Testis (tissue), 3 donors: ENCODE measurements around the gene COL25A1. TPM values are rescaled to one million over a fixed set of nuclear protein-coding genes. Genes with fewer than 3 reads are reported as not detected.

Experiments used
- DNase-seq: peaks from one replicate; pipeline ENCODE4 v3.0.0-alpha.2; 2019
- H3K27ac ChIP-seq, 2 donors: fragments of 200-600 bp; sonication (generic); one replicate each; pipeline ENCODE4 v1.5.1; 2019
- H3K27me3 ChIP-seq: fragments of 200-600 bp; sonication (generic); one replicate; pipeline ENCODE4 v1.5.1; 2019
- H3K36me3 ChIP-seq: fragments of 200-600 bp; sonication (generic); one replicate; pipeline ENCODE4 v1.5.1; 2017; ENCODE audit warnings: low read depth; ENCODE audit errors: missing control alignments
- H3K4me1 ChIP-seq: fragments of 200-600 bp; sonication (generic); one replicate; pipeline ENCODE4 v1.5.1; 2019
- H3K4me3 ChIP-seq, 2 donors: fragments of 200-600 bp; sonication (generic); one replicate each; pipeline ENCODE4 v1.5.1; 2017 to 2019
- H3K9me3 ChIP-seq: fragments of 200-600 bp; sonication (generic); one replicate; pipeline ENCODE4 v1.5.1; 2017
- CTCF ChIP-seq, 3 experiments: fragments of 450-650 bp in 2 of 3; fragments of 200-600 bp in 1 of 3; sonication (generic) in 1 of 3; IDR thresholded peaks; one replicate each; pipeline ENCODE4 v1.5.1; 2016 to 2019; ENCODE audit warnings: antibody characterized with exemption in 3 of 3, mild to moderate bottlenecking in 2 of 3, moderate library complexity in 1 of 3
- POLR2A ChIP-seq: fragments of 450-650 bp; IDR thresholded peaks from one replicate; pipeline ENCODE4 v1.6.1; 2017; ENCODE audit warnings: antibody characterized with exemption, mild to moderate bottlenecking, moderate library complexity
- WGBS, 2 donors: methylation state at CpG; one replicate each; pipeline ENCODE4 v1.1.5; 2018; 5-methylcytosine and 5-hydroxymethylcytosine counted together
- intact Hi-C: fragments of 100-400 bp; cut with DNase I; formaldehyde crosslinking; loops from one replicate; pipeline ENCODE4 v1.15.1; 2023; ENCODE audit warnings: low total_unique reads
- polyA plus RNA-seq: library from polyadenylated mRNA; stranded (reverse); fragments of 350-450 nt; fragmentation: Illumina TruSeq; extraction: RNeasy Lipid Tissue Mini Kit (QIAGEN cat#74804); gene quantifications from one replicate; pipeline ENCODE4 v1.2.3, GENCODE V29; 2014; ENCODE audit warnings: low read depth, low replicate concordance; ENCODE audit not compliant: insufficient read depth
- total RNA-seq, 2 donors: library from RNA; depleted of rRNA; stranded (reverse); fragments of >200 nt; gene quantifications; one replicate each; pipeline ENCODE4 v1.2.3, GENCODE V29; 2016

Gene COL25A1
- total and polyA plus RNA-seq, 3 donors from 2014 or later, result 11.7 to 19.2 (median 17.2) TPM

- Histone ChIP-seq H3K4me1 (no peaks in the 10 kb centered on the region), H3K27me3 (no peaks in the 10 kb centered on the region), H3K36me3 (no peaks in the 10 kb centered on the region), H3K4me3 (no peak overlapping the region), H3K27ac (no peak overlapping the region), H3K9me3 (no peaks in the 10 kb centered on the region)
- no peak for DNase-seq
- WGBS, 2 donors, result 63 to 82% methylated on average over 4 of the region's 4 CpGs
- TF ChIP-seq CTCF (IDR thresholded peaks at IDR 0.05) (no peak), POLR2A (no peak)
- intact Hi-C loops, result no loop called here
These were observed 87.7 kb downstream of the COL25A1 start for GRCh38 chr4:109214622-109215301.

GRCh38 chr4:109213056-109213455 is 89.4 kb downstream of the COL25A1 start:
- Histone ChIP-seq H3K9me3 (no peaks in the 10 kb centered on the region), H3K27ac (no peak overlapping the region), H3K4me3 (no peak overlapping the region), H3K36me3 (no peaks in the 10 kb centered on the region), H3K4me1 (no peaks in the 10 kb centered on the region), H3K27me3 (no peaks in the 10 kb centered on the region)
- no peak for TF ChIP-seq CTCF (IDR thresholded peaks at IDR 0.05)
- TF ChIP-seq POLR2A, result no peak
- intact Hi-C loops, result no loop called here
- WGBS, 2 donors, result 92 to 95% methylated on average over 1 of the region's 1 CpG
- DNase-seq, result no peak

GRCh38 chr4:109211671-109212070 is 90.8 kb downstream of the COL25A1 start:
- Histone ChIP-seq H3K4me3 (peak overlapping the region in 1 of 2 donors; percentile 3), H3K36me3 (no peaks in the 10 kb centered on the region), H3K27ac (no peak overlapping the region), H3K9me3 (no peaks in the 10 kb centered on the region), H3K4me1 (no peaks in the 10 kb centered on the region), H3K27me3 (no peaks in the 10 kb centered on the region)
- intact Hi-C loops, result no loop called here
- WGBS, 2 donors, result 30 to 69% methylated on average over 3 of the region's 3 CpGs
- no peak for DNase-seq
- no peak for TF ChIP-seq CTCF (IDR thresholded peaks at IDR 0.05)
- no peak for TF ChIP-seq POLR2A

- 76 to 89% methylated on average over 6 of the region's 6 CpGs for WGBS, 2 donors
- Histone ChIP-seq H3K9me3 (no peaks in the 10 kb centered on the region), H3K4me3 (no peak overlapping the region), H3K27me3 (no peaks in the 10 kb centered on the region), H3K36me3 (no peaks in the 10 kb centered on the region), H3K4me1 (no peaks in the 10 kb centered on the region), H3K27ac (no peak overlapping the region)
- intact Hi-C loops, result no loop called here
- TF ChIP-seq CTCF (IDR thresholded peaks at IDR 0.05) (no peak), POLR2A (no peak)
- no peak for DNase-seq
These were observed 92.8 kb downstream of the COL25A1 start for GRCh38 chr4:109209647-109210046.

- Histone ChIP-seq H3K9me3 (no peaks in the 10 kb centered on the region), H3K4me1 (no peaks in the 10 kb centered on the region), H3K27me3 (no peaks in the 10 kb centered on the region), H3K4me3 (no peak overlapping the region), H3K36me3 (no peaks in the 10 kb centered on the region), H3K27ac (no peak overlapping the region)
- no peak for DNase-seq
- TF ChIP-seq POLR2A, result no peak
- TF ChIP-seq CTCF (IDR thresholded peaks at IDR 0.05), result no peak
- WGBS, 2 donors, result 92 to 97% methylated on average over 4 of the region's 4 CpGs
- intact Hi-C loops, result no loop called here
These were observed 94.6 kb downstream of the COL25A1 start for GRCh38 chr4:109207898-109208297.
